ENCODE data around the gene KSR1. TPM values are rescaled to one million over a fixed set of nuclear protein-coding genes. Genes with fewer than 3 reads are reported as not detected.

Gene KSR1
- polyA plus RNA-seq, 1 of the 3 experiments (the other 2 are of a cell fraction), result 7.5 TPM

DNA sequence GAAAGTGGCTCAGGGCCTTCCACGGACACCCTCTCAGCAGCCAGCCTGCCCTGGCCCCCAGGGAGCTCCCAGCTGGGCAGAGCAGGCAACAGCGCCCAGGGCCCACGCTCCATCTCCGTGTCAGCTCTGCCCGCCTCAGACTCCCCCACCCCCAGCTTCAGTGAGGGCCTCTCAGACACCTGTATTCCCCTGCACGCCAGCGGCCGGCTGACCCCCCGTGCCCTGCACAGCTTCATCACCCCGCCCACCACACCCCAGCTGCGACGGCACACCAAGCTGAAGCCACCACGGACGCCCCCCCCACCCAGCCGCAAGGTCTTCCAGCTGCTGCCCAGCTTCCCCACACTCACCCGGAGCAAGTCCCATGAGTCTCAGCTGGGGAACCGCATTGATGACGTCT lies 126.4 kb downstream of the KSR1 start:
- CTCF ChIA-PET, result interaction anchor here (10.3 kb wide), 1 partner anchor 20 kb away, joined by 99 read pairs; no protein-coding TSS in a partner anchor
- POLR2A ChIA-PET, result no interaction called here

More for the DNA sequence above, 126.4 kb downstream of the KSR1 start:
- Histone ChIP-seq H3K79me2 (ENCODE audit: insufficient read depth) (no peaks in the 10 kb centered on the region), H2AFZ (ENCODE audit: low read depth) (no peak overlapping the region), H4K20me1 (ENCODE audit: insufficient read depth) (no peaks in the 10 kb centered on the region), H3F3A (replicated peaks; ENCODE audit: insufficient read depth) (no peaks in the 10 kb centered on the region), H3K36me3 (replicated peaks in 1 of 2; ENCODE audit: control insufficient read depth in 1 of 2, insufficient read depth in 2 of 2, low read length in 1 of 2) (no peaks in the 10 kb centered on the region), H3K4me3 (ENCODE audit: low read depth in 2 of 2, low read length in 1 of 2) (no peak overlapping the region), H3K27ac (ENCODE audit: low read depth in 2 of 2, low read length in 1 of 2) (no peak overlapping the region), H3K4me2 (no peak overlapping the region), H3K27me3 (ENCODE audit: insufficient read depth) (no peaks in the 10 kb centered on the region), H3K9me3 (no peaks in the 10 kb centered on the region), H3K9ac (no peak overlapping the region), H3K4me1 (ENCODE audit: control insufficient read depth in 1 of 2, insufficient read depth in 2 of 2, low read depth in 1 of 2, low read length in 1 of 2) (peaks cover 17 to 58% of the 10 kb centered on the region in 2 experiments), H3K9me2 (no peaks in the 10 kb centered on the region)
- no peak for DNase-seq
- no peak for TF ChIP-seq TEAD4 (IDR thresholded peaks at IDR 0.05; ENCODE audit: borderline replicate concordance, insufficient read depth)
- no peak for TF ChIP-seq POLR2AphosphoS5 (IDR thresholded peaks at IDR 0.05; ENCODE audit: low read depth, low read length)
- no peak for TF ChIP-seq TAF1 (IDR thresholded peaks at IDR 0.05; ENCODE audit: borderline replicate concordance, low read depth, low read length)
- TF ChIP-seq NFIC (IDR thresholded peaks at IDR 0.05; ENCODE audit: borderline replicate concordance), result no peak
- no peak for TF ChIP-seq GABPA (IDR thresholded peaks at IDR 0.05; ENCODE audit: low read depth)
- TF ChIP-seq, protein P1, sequence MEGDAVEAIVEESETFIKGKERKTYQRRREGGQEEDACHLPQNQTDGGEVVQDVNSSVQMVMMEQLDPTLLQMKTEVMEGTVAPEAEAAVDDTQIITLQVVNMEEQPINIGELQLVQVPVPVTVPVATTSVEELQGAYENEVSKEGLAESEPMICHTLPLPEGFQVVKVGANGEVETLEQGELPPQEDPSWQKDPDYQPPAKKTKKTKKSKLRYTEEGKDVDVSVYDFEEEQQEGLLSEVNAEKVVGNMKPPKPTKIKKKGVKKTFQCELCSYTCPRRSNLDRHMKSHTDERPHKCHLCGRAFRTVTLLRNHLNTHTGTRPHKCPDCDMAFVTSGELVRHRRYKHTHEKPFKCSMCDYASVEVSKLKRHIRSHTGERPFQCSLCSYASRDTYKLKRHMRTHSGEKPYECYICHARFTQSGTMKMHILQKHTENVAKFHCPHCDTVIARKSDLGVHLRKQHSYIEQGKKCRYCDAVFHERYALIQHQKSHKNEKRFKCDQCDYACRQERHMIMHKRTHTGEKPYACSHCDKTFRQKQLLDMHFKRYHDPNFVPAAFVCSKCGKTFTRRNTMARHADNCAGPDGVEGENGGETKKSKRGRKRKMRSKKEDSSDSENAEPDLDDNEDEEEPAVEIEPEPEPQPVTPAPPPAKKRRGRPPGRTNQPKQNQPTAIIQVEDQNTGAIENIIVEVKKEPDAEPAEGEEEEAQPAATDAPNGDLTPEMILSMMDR (IDR thresholded peaks at IDR 0.05), result no peak
- TF ChIP-seq SIN3A (IDR thresholded peaks at IDR 0.05; ENCODE audit: borderline replicate concordance, low read depth, low read length), result no peak
- TF ChIP-seq, protein P2, sequence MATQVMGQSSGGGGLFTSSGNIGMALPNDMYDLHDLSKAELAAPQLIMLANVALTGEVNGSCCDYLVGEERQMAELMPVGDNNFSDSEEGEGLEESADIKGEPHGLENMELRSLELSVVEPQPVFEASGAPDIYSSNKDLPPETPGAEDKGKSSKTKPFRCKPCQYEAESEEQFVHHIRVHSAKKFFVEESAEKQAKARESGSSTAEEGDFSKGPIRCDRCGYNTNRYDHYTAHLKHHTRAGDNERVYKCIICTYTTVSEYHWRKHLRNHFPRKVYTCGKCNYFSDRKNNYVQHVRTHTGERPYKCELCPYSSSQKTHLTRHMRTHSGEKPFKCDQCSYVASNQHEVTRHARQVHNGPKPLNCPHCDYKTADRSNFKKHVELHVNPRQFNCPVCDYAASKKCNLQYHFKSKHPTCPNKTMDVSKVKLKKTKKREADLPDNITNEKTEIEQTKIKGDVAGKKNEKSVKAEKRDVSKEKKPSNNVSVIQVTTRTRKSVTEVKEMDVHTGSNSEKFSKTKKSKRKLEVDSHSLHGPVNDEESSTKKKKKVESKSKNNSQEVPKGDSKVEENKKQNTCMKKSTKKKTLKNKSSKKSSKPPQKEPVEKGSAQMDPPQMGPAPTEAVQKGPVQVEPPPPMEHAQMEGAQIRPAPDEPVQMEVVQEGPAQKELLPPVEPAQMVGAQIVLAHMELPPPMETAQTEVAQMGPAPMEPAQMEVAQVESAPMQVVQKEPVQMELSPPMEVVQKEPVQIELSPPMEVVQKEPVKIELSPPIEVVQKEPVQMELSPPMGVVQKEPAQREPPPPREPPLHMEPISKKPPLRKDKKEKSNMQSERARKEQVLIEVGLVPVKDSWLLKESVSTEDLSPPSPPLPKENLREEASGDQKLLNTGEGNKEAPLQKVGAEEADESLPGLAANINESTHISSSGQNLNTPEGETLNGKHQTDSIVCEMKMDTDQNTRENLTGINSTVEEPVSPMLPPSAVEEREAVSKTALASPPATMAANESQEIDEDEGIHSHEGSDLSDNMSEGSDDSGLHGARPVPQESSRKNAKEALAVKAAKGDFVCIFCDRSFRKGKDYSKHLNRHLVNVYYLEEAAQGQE (IDR thresholded peaks at IDR 0.05; ENCODE audit: low read depth, low read length), result no peak
- no peak for TF ChIP-seq NRF1 (IDR thresholded peaks at IDR 0.05; ENCODE audit: low read depth, low read length)
- no peak for TF ChIP-seq FOXJ3 (CRISPR knock-in tag; IDR thresholded peaks at IDR 0.05)
- TF ChIP-seq YY1 (IDR thresholded peaks at IDR 0.05; ENCODE audit: low read depth), result no peak
- TF ChIP-seq RFX5 (IDR thresholded peaks at IDR 0.05; ENCODE audit: low read length), result no peak
- no peak for TF ChIP-seq CHD2 (IDR thresholded peaks at IDR 0.05; ENCODE audit: low read length, partially characterized antibody)
- TF ChIP-seq MEF2A (IDR thresholded peaks at IDR 0.05; ENCODE audit: borderline replicate concordance, low read depth), result no peak
- TF ChIP-seq FOXM1 (IDR thresholded peaks at IDR 0.05; ENCODE audit: low read depth), result no peak
- no peak for TF ChIP-seq RXRA (IDR thresholded peaks at IDR 0.05; ENCODE audit: borderline replicate concordance, low read depth)
- TF ChIP-seq EP300 (IDR thresholded peaks at IDR 0.05; ENCODE audit: borderline replicate concordance in 1 of 2, low read depth in 1 of 2, low read length in 1 of 2), result no peak
- no peak for TF ChIP-seq SMC3 (IDR thresholded peaks at IDR 0.05; ENCODE audit: low read depth, low read length)
- WGBS (ENCODE audit: low lambda C conversion rate), result 97% methylated on average over 13 of the region's 18 CpGs
